Smooth muscle cell (in vitro differentiated cells): ENCODE measurements around the gene CHST2. TPM values are rescaled to one million over a fixed set of nuclear protein-coding genes. Genes with fewer than 3 reads are reported as not detected.

Source experiments
- DNase-seq: peaks from one replicate; lab custom pipeline; 2025; ENCODE audit not compliant: unreplicated experiment; lab: John Stamatoyannopoulos, UW
- H2AFZ ChIP-seq: fragments of 200-600 bp; sonication (generic); 2 replicates; pipeline ENCODE4 v1.6.0; 2016; ENCODE audit warnings: antibody characterized with exemption, low read depth, mild to moderate bottlenecking
- H3F3A ChIP-seq: fragments of 200-600 bp; sonication (generic); 2 replicates; pipeline ENCODE4 v1.6.0; 2017; ENCODE audit warnings: antibody characterized with exemption, low read depth
- H3K27ac ChIP-seq: fragments of 200-600 bp; sonication (generic); 2 replicates; pipeline ENCODE4 v1.5.1; 2016; ENCODE audit warnings: low read depth, mild to moderate bottlenecking
- H3K27me3 ChIP-seq: fragments of 200-600 bp; sonication (generic); 2 replicates; pipeline ENCODE4 v1.6.1; 2016; ENCODE audit warnings: low read depth, mild to moderate bottlenecking
- H3K36me3 ChIP-seq: fragments of 200-600 bp; sonication (generic); 2 replicates; pipeline ENCODE4 v1.5.1; 2016; ENCODE audit warnings: low read depth
- H3K4me1 ChIP-seq: fragments of 200-600 bp; sonication (generic); 2 replicates; pipeline ENCODE4 v1.5.1; 2016; ENCODE audit warnings: low read depth
- H3K4me2 ChIP-seq: fragments of 200-600 bp; sonication (generic); 2 replicates; pipeline ENCODE4 v1.6.0; 2016; ENCODE audit warnings: mild to moderate bottlenecking
- H3K4me3 ChIP-seq: fragments of 200-600 bp; sonication (generic); 2 replicates; pipeline ENCODE4 v1.5.1; 2016; ENCODE audit warnings: mild to moderate bottlenecking
- H3K79me2 ChIP-seq: fragments of 200-600 bp; sonication (generic); 2 replicates; pipeline ENCODE4 v1.6.0; 2016; ENCODE audit warnings: low read depth, mild to moderate bottlenecking
- H3K9ac ChIP-seq: fragments of 200-600 bp; sonication (generic); 2 replicates; pipeline ENCODE4 v1.6.0; 2016; ENCODE audit warnings: low read depth
- H3K9me3 ChIP-seq: fragments of 200-600 bp; sonication (generic); replicated peaks from 2 replicates; pipeline ENCODE4 v1.5.1; 2016; ENCODE audit warnings: low read depth
- H4K20me1 ChIP-seq: fragments of 200-600 bp; sonication (generic); 2 replicates; pipeline ENCODE4 v1.6.0; 2016; ENCODE audit warnings: low read depth
- WGBS: methylation state at CpG from one replicate; pipeline ENCODE4 v1.1.7; 2016; ENCODE audit warnings: low lambda C conversion rate; 5-methylcytosine and 5-hydroxymethylcytosine counted together
- polyA plus RNA-seq: library from polyadenylated mRNA; unstranded; fragments of >200 nt; fragmentation: Nextera tagmentation; extraction: Ambion mirVana; gene quantifications from 2 replicates; pipeline ENCODE4 v1.2.1, GENCODE V29; 2016
- total RNA-seq: library from RNA; depleted of rRNA; stranded (reverse); fragments of >200 nt; gene quantifications from 2 replicates; pipeline ENCODE4 v1.2.3, GENCODE V29; 2014
- TF ChIP-seq, protein P1 (sequence below): fragments of 200-600 bp; sonication (generic); IDR thresholded peaks from 2 replicates; pipeline ENCODE4 v1.5.1; 2017; ENCODE audit warnings: borderline replicate concordance, mild to moderate bottlenecking, antibody characterized with exemption; ENCODE audit not compliant: insufficient read depth, poor library complexity, severe bottlenecking

The CHST2 gene
- total and polyA plus RNA-seq, 2 experiments from 2014 or later: 10.4 to 16.0 TPM

DNA sequence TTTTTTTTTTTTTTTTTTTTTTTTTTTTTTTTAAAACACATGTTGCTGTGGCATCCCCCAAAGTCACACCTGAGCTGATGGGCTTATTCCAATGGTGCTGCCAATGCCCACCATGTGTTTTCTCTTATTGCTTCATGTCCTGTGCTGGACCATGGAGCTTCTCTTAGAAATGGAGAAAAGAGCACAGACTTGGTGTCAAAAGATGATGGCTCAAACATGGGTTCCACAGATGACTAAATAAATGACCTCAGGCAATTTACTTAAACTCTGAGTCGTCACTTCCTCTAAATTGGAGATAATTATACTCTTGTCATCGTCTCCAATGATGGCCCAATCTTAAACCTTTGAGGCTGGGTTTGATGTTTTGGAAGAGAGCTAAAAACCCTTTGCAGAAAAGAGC lies 28.1 kb downstream of the CHST2 start:
- no peak overlapping the region for H3K4me2 ChIP-seq
- no peak overlapping the region for H3K27ac ChIP-seq
- no peak overlapping the region for H3K4me3 ChIP-seq
- no peak overlapping the region for H2AFZ ChIP-seq
- TF ChIP-seq, protein P1, sequence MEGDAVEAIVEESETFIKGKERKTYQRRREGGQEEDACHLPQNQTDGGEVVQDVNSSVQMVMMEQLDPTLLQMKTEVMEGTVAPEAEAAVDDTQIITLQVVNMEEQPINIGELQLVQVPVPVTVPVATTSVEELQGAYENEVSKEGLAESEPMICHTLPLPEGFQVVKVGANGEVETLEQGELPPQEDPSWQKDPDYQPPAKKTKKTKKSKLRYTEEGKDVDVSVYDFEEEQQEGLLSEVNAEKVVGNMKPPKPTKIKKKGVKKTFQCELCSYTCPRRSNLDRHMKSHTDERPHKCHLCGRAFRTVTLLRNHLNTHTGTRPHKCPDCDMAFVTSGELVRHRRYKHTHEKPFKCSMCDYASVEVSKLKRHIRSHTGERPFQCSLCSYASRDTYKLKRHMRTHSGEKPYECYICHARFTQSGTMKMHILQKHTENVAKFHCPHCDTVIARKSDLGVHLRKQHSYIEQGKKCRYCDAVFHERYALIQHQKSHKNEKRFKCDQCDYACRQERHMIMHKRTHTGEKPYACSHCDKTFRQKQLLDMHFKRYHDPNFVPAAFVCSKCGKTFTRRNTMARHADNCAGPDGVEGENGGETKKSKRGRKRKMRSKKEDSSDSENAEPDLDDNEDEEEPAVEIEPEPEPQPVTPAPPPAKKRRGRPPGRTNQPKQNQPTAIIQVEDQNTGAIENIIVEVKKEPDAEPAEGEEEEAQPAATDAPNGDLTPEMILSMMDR: no peak
- no peaks in the 10 kb centered on the region for H3K27me3 ChIP-seq
- no peaks in the 10 kb centered on the region for H3K79me2 ChIP-seq
- no peak for DNase-seq
- no peaks in the 10 kb centered on the region for H4K20me1 ChIP-seq
- no peaks in the 10 kb centered on the region for H3F3A ChIP-seq
- WGBS: 45% methylated on average over 2 of the region's 2 CpGs
- no peak overlapping the region for H3K9ac ChIP-seq
- no peaks in the 10 kb centered on the region for H3K9me3 ChIP-seq
- no peaks in the 10 kb centered on the region for H3K36me3 ChIP-seq
- H3K4me1 ChIP-seq: no peaks in the 10 kb centered on the region

DNA sequence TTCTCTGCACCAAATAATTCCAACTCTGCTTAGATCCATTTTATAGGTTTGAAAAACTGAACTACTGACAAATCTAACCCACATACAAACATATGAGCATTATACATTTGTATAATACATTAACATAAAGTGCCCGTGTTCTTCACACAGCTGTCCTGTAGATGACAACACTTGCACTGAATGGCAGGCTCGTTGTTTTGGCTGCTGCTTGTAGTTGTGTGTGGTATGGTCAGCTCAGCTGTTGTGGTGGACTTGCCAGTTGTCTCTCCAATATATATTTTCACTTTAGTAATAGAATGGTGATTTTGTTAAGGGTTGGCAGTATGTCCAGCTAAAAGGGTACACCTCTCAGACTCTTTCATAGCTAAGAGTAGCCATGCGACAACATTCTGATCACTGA lies 30.5 kb downstream of the CHST2 start:
- Histone ChIP-seq H4K20me1 (no peaks in the 10 kb centered on the region), H3K27me3 (no peaks in the 10 kb centered on the region), H3K9me3 (no peaks in the 10 kb centered on the region), H3F3A (no peaks in the 10 kb centered on the region), H3K36me3 (no peaks in the 10 kb centered on the region), H3K27ac (no peak overlapping the region), H3K9ac (no peak overlapping the region), H3K79me2 (no peaks in the 10 kb centered on the region), H3K4me3 (no peak overlapping the region), H2AFZ (no peak overlapping the region), H3K4me2 (no peak overlapping the region), H3K4me1 (no peaks in the 10 kb centered on the region)
- DNase-seq: no peak
- WGBS: 93% methylated on average over 3 of the region's 3 CpGs
- TF ChIP-seq, protein P1: no peak

DNA sequence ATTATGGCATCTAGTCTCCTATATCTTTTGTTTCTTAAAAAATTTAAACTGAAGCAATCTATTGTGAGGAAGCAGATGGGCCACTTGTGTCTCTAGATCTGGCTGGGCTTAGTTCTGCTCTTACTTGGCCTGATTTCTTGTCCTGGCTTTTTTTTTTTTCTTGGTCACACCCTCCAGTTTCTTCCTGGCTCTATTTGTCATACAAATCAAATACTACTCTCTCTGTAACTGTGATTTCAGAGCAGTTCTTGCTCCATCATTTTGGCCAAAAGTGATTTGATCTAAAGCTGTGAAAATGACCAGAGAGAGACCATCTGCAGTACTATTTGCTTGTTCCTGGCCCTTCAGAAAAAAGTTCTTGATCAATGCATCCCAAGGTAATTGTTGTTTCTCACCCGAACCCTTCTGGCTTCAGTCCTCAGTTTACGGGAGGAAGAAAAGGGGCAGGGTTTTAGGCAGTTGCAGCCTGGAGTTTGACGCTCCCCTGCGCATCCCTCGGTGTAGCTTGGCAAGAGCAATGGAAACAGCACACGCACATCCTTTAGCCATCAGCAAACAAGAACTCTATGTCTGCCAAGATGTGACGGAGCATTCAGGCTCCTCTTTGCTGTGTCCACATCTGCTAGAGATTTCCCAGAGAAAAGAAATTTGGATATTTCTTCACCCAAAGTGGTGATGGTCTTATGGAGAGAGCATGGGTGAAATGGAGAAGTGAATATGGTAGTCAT lies 31.6 kb downstream of the CHST2 start:
- H3K79me2 ChIP-seq: no peaks in the 10 kb centered on the region
- H2AFZ ChIP-seq: no peak overlapping the region
- TF ChIP-seq, protein P1: no peak
- no peak overlapping the region for H3K9ac ChIP-seq
- H3K4me3 ChIP-seq: no peak overlapping the region
- DNase-seq: no peak
- H3K9me3 ChIP-seq: no peaks in the 10 kb centered on the region
- no peaks in the 10 kb centered on the region for H3K4me1 ChIP-seq
- H3F3A ChIP-seq: no peaks in the 10 kb centered on the region
- H3K27me3 ChIP-seq: no peaks in the 10 kb centered on the region
- no peak overlapping the region for H3K27ac ChIP-seq
- no peak overlapping the region for H3K4me2 ChIP-seq
- H4K20me1 ChIP-seq: no peaks in the 10 kb centered on the region
- WGBS: 97% methylated on average over 7 of the region's 7 CpGs
- H3K36me3 ChIP-seq: no peaks in the 10 kb centered on the region

DNA sequence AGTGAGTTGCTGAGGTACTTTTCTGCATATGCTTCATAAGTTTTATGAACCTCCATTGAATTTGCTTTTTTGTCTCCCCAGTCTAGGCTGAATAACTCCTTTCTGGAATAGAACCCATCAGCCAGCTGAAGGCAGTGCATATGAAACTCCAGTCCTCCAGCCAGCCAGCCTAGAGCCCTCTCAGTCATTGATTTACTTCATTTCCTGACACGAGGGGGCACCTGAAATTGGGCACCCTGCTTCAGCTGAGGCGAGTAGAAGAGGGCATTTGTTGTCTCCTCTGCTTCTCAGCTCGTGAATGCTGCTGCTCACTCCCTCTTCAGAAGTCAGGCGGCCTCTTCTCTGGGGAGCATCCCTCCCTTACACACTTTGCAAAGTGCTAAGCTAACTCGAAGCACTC lies 32.5 kb downstream of the CHST2 start:
- Histone ChIP-seq H3K9me3 (no peaks in the 10 kb centered on the region), H3K27me3 (no peaks in the 10 kb centered on the region), H4K20me1 (no peaks in the 10 kb centered on the region), H3K4me1 (no peaks in the 10 kb centered on the region), H3K4me2 (no peak overlapping the region), H3K9ac (no peak overlapping the region), H3K4me3 (no peak overlapping the region), H2AFZ (no peak overlapping the region), H3F3A (no peaks in the 10 kb centered on the region), H3K27ac (no peak overlapping the region), H3K36me3 (no peaks in the 10 kb centered on the region), H3K79me2 (no peaks in the 10 kb centered on the region)
- no peak for DNase-seq
- 83% methylated on average over 5 of the region's 5 CpGs for WGBS
- TF ChIP-seq, protein P1: no peak
